ENCODE measurements around the gene MAP3K4.

Gene MAP3K4

GRCh38 chr6:161101517-161101916, 109.9 kb downstream of the MAP3K4 start:
- TF ChIP-seq CTCF (IDR thresholded peaks at IDR 0.05; ENCODE audit: low read depth, low read length, missing control alignments): peak; percentile 23
- H3K4me3 ChIP-seq (replicated peaks; ENCODE audit: low read depth, low read length): no peak overlapping the region
- no peak for DNase-seq (ENCODE audit: extremely low read depth, low read depth)

- no peak overlapping the region for H3K4me3 ChIP-seq (replicated peaks; ENCODE audit: low read depth, low read length)
- DNase-seq (ENCODE audit: extremely low read depth, low read depth): no peak
- TF ChIP-seq CTCF (IDR thresholded peaks at IDR 0.05; ENCODE audit: low read depth, low read length, missing control alignments): no peak
Measured at GRCh38 chr6:161103475-161103874, 111.9 kb downstream of the MAP3K4 start.

GRCh38 chr6:161104966-161105365, 113.4 kb downstream of the MAP3K4 start:
- no peak overlapping the region for H3K4me3 ChIP-seq (replicated peaks; ENCODE audit: low read depth, low read length)
- no peak for TF ChIP-seq CTCF (IDR thresholded peaks at IDR 0.05; ENCODE audit: low read depth, low read length, missing control alignments)
- no peak for DNase-seq (ENCODE audit: extremely low read depth, low read depth)

GRCh38 chr6:161105408-161105807, 113.8 kb downstream of the MAP3K4 start:
- no peak for DNase-seq (ENCODE audit: extremely low read depth, low read depth)
- no peak for TF ChIP-seq CTCF (IDR thresholded peaks at IDR 0.05; ENCODE audit: low read depth, low read length, missing control alignments)
- no peak overlapping the region for H3K4me3 ChIP-seq (replicated peaks; ENCODE audit: low read depth, low read length)

GRCh38 chr6:161107779-161108730, 116.5 kb downstream of the MAP3K4 start:
- DNase-seq (ENCODE audit: extremely low read depth, low read depth): no peak
- H3K4me3 ChIP-seq (replicated peaks; ENCODE audit: low read depth, low read length): no peak overlapping the region
- TF ChIP-seq CTCF (IDR thresholded peaks at IDR 0.05; ENCODE audit: low read depth, low read length, missing control alignments): no peak

- DNase-seq (ENCODE audit: extremely low read depth, low read depth): no peak
- TF ChIP-seq CTCF (IDR thresholded peaks at IDR 0.05; ENCODE audit: low read depth, low read length, missing control alignments): no peak
- H3K4me3 ChIP-seq (replicated peaks; ENCODE audit: low read depth, low read length): no peak overlapping the region
Measured at GRCh38 chr6:161108916-161109315, 117.3 kb downstream of the MAP3K4 start.

Measured in HFF-Myc (cell line).